Liver (tissue), 9 donors: ENCODE data around the gene ATAD3A. TPM values are rescaled to one million over a fixed set of nuclear protein-coding genes. Genes with fewer than 3 reads are reported as not detected.
"Not testable (repeated sequence)": the region's sequence is repeated elsewhere in the genome, so short reads cannot be mapped to it uniquely, and the experiment has no call there.

Experiments used
- DNase-seq: peaks from one replicate; pipeline ENCODE4 v3.0.0-alpha.2; 2017; ENCODE audit warnings: low spot score
- H3K27ac ChIP-seq, 2 donors: one replicate each; pipeline ENCODE4 v1.7.0; 2013; ENCODE audit warnings: inconsistent platforms in 2 of 2, low read length in 2 of 2, control low read depth in 1 of 2, low read depth in 1 of 2, mild to moderate bottlenecking in 1 of 2
- H3K27me3 ChIP-seq, 4 donors: one replicate each; pipeline versions ENCODE4 v1.6.1 to v1.7.0; 2013; ENCODE audit warnings: low read length in 3 of 4, inconsistent platforms in 1 of 4, mild to moderate bottlenecking in 1 of 4, moderate library complexity in 1 of 4; ENCODE audit not compliant: control insufficient read depth in 4 of 4, insufficient read depth in 4 of 4
- H3K36me3 ChIP-seq, 4 donors: one replicate each; pipeline versions ENCODE4 v1.6.1 to v1.7.0; 2013; ENCODE audit warnings: low read length in 3 of 4, mild to moderate bottlenecking in 3 of 4, low read depth in 1 of 4, moderate library complexity in 1 of 4; ENCODE audit not compliant: control insufficient read depth in 4 of 4, insufficient read depth in 3 of 4
- H3K4me1 ChIP-seq, 4 donors: one replicate each; pipeline versions ENCODE4 v1.6.1 to v1.7.0; 2013; ENCODE audit warnings: low read length in 3 of 4, mild to moderate bottlenecking in 3 of 4, moderate library complexity in 1 of 4; ENCODE audit not compliant: control insufficient read depth in 4 of 4, insufficient read depth in 4 of 4
- H3K4me3 ChIP-seq, 3 donors: one replicate each; pipeline versions ENCODE4 v1.6.1 to v1.7.0; 2013; ENCODE audit warnings: low read length in 3 of 3, control low read depth in 1 of 3, low read depth in 1 of 3, mild to moderate bottlenecking in 1 of 3
- H3K9ac ChIP-seq, 2 donors: one replicate each; pipeline ENCODE4 v1.7.0; 2013; ENCODE audit warnings: low read length in 2 of 2, mild to moderate bottlenecking in 2 of 2, moderate library complexity in 2 of 2, control low read depth in 1 of 2, low read depth in 1 of 2
- H3K9me3 ChIP-seq, 4 donors: one replicate each; pipeline versions ENCODE4 v1.6.1 to v1.7.0; 2013; ENCODE audit warnings: low read length in 3 of 4; ENCODE audit not compliant: control insufficient read depth in 4 of 4
- CTCF ChIP-seq: fragments of 150-350 bp; IDR thresholded peaks from 2 replicates; pipeline ENCODE4 v1.5.1; 2017; ENCODE audit warnings: improper control_type of control experiment, low read depth, low read length; ENCODE audit not compliant: missing input control
- EGR1 ChIP-seq, 2 donors: IDR thresholded peaks; 2 replicates each; pipeline ENCODE4 v1.6.1; 2016 to 2018; ENCODE audit warnings: antibody characterized with exemption in 2 of 2, low read depth in 2 of 2
- FOXA1 ChIP-seq: IDR thresholded peaks from 2 replicates; pipeline ENCODE4 v1.6.1; 2016; ENCODE audit warnings: antibody characterized with exemption
- HNF4A ChIP-seq, 2 donors: conservative IDR thresholded peaks; 2 replicates each; pipeline ENCODE4 v1.6.1; 2016; ENCODE audit warnings: antibody characterized with exemption in 2 of 2, mild to moderate bottlenecking in 2 of 2
- HNF4G ChIP-seq: IDR thresholded peaks from 2 replicates; pipeline ENCODE4 v1.6.1; 2016; ENCODE audit warnings: antibody characterized with exemption
- MAX ChIP-seq: IDR thresholded peaks from 2 replicates; pipeline ENCODE4 v1.6.1; 2016; ENCODE audit warnings: antibody characterized with exemption
- NR2F2 ChIP-seq: IDR thresholded peaks from 2 replicates; pipeline ENCODE4 v1.6.1; 2016; ENCODE audit warnings: antibody characterized with exemption
- RAD21 ChIP-seq, 2 donors: IDR thresholded peaks; 2 replicates each; pipeline ENCODE4 v1.6.1; 2016; ENCODE audit warnings: antibody characterized with exemption in 2 of 2, mild to moderate bottlenecking in 2 of 2
- TAF1 ChIP-seq: conservative IDR thresholded peaks from 2 replicates; pipeline ENCODE4 v1.6.1; 2016; ENCODE audit warnings: antibody characterized with exemption, mild to moderate bottlenecking
- ZBTB33 ChIP-seq: IDR thresholded peaks from 2 replicates; pipeline ENCODE4 v1.6.1; 2016; ENCODE audit warnings: antibody characterized with exemption
- WGBS: extraction: QIAGEN DNeasy Blood & Tissue Kit; methylation state at CpG from one replicate; pipeline ENCODE4 v1.1.7; 2013; 5-methylcytosine and 5-hydroxymethylcytosine counted together
- polyA plus RNA-seq, 2 donors: library from polyadenylated mRNA; stranded (reverse) in 1 of 2; unstranded in 1 of 2; fragments of 200-250 nt in 1 of 2; fragments of >200 nt in 1 of 2; fragmentation: Nextera tagmentation in 1 of 2; extraction: Ambion mirVana in 1 of 2; gene quantifications; one replicate each; pipeline versions ENCODE4 v1.2.1 to v1.2.3, GENCODE V29; 2013 to 2015
- total RNA-seq, 2 donors: library from RNA; depleted of rRNA; stranded (reverse); fragments of >200 nt; gene quantifications; one replicate each; pipeline ENCODE4 v1.2.3, GENCODE V29; 2014
- donor health status: healthy.
- donor health status: healthy.
- donor health status: healthy.
- donor health status: healthy.
- donor health status: healthy.

The ATAD3A gene
- total and polyA plus RNA-seq, 4 donors: 7.2 to 20.0 (median 15.8) TPM

GRCh38 chr1:1462318-1462966 lies 49.5 kb upstream of the ATAD3A start:
- DNase-seq: no peak
- no peak for TF ChIP-seq EGR1 (IDR thresholded peaks at IDR 0.05; ENCODE audit: low read depth in 2 of 2)
- TF ChIP-seq HNF4G: no peak
- no peak for TF ChIP-seq MAX
- no peak for TF ChIP-seq HNF4A (conservative IDR thresholded peaks at IDR 0.05)
- TF ChIP-seq CTCF: no peak
- TF ChIP-seq FOXA1: no peak
- no peak overlapping the region for H3K27ac ChIP-seq
- WGBS: 81% methylated on average over 26 of the region's 26 CpGs
- H3K4me1 ChIP-seq: peaks cover 0 to 5% (median 0%) of the 10 kb centered on the region in 4 donors
- no peaks in the 10 kb centered on the region for H3K27me3 ChIP-seq
- H3K4me3 ChIP-seq: no peak overlapping the region
- H3K9me3 ChIP-seq: no peaks in the 10 kb centered on the region
- H3K36me3 ChIP-seq: no peaks in the 10 kb centered on the region
- H3K9ac ChIP-seq: no peak overlapping the region

- Histone ChIP-seq H3K36me3 (no peaks in the 10 kb centered on the region), H3K4me3 (no peak overlapping the region), H3K27me3 (no peaks in the 10 kb centered on the region), H3K9me3 (no peaks in the 10 kb centered on the region), H3K4me1 (peaks cover 0 to 5% (median 0%) of the 10 kb centered on the region in 4 donors), H3K9ac (no peak overlapping the region), H3K27ac (no peak overlapping the region)
- TF ChIP-seq FOXA1: no peak
- no peak for TF ChIP-seq TAF1
- TF ChIP-seq CTCF: no peak
- TF ChIP-seq NR2F2: no peak
- no peak for TF ChIP-seq RAD21 (IDR thresholded peaks at IDR 0.05)
- no peak for TF ChIP-seq ZBTB33
- WGBS: 93% methylated on average over 7 of the region's 7 CpGs
- no peak for DNase-seq
These were observed 48.6 kb upstream of the ATAD3A start for GRCh38 chr1:1463312-1463711.

GRCh38 chr1:1468196-1468985 lies 43.6 kb upstream of the ATAD3A start:
- not testable (repeated sequence) for H3K27ac ChIP-seq, H3K9ac ChIP-seq, H3K4me3 ChIP-seq, H3K9me3 ChIP-seq, H3K36me3 ChIP-seq, H3K27me3 ChIP-seq, DNase-seq
- WGBS: 85% methylated on average over 38 of the region's 44 CpGs
- peaks cover 6 to 15% (median 11%) of the 10 kb centered on the region in 4 donors for H3K4me1 ChIP-seq
